CD14-positive monocyte (primary cell): ENCODE measurements around the gene OR1L4. TPM values are rescaled to one million over a fixed set of nuclear protein-coding genes. Genes with fewer than 3 reads are reported as not detected.

Source experiments
- DNase-seq, 3 donors: peaks; one replicate each; pipeline ENCODE4 v3.0.0-alpha.2; 2011 to 2022
- H2AFZ ChIP-seq: 2 replicates; pipeline ENCODE4 v1.6.0; 2012; ENCODE audit warnings: mild to moderate bottlenecking, low read depth, low read length, inconsistent platforms; ENCODE audit not compliant: insufficient read depth, poor library complexity, severe bottlenecking
- H3K27ac ChIP-seq, 2 donors: 1 replicate in 1 of 2; 2 replicates in 1 of 2; pipeline ENCODE4 v1.5.1; 2012 to 2013; ENCODE audit warnings: low read length in 2 of 2, control low read depth in 1 of 2, inconsistent platforms in 1 of 2, low read depth in 1 of 2, mild to moderate bottlenecking in 1 of 2
- H3K27me3 ChIP-seq, 2 donors: one replicate each; pipeline versions ENCODE4 v1.6.0 to v1.6.1; 2011 to 2013; ENCODE audit warnings: low read length in 2 of 2; ENCODE audit not compliant: control insufficient read depth in 2 of 2, insufficient read depth in 2 of 2
- H3K36me3 ChIP-seq, 2 donors: replicated peaks in 1 of 2; 1 replicate in 1 of 2; 2 replicates in 1 of 2; pipeline versions ENCODE4 v1.5.1 to v1.6.1; 2012 to 2013; ENCODE audit warnings: low read length in 2 of 2, control low read depth in 1 of 2, inconsistent platforms in 1 of 2, mild to moderate bottlenecking in 1 of 2; ENCODE audit not compliant: insufficient read depth in 2 of 2, control insufficient read depth in 1 of 2
- H3K4me1 ChIP-seq, 2 donors: 1 replicate in 1 of 2; 2 replicates in 1 of 2; pipeline versions ENCODE4 v1.5.1 to v1.6.1; 2012 to 2013; ENCODE audit warnings: low read length in 2 of 2, control low read depth in 1 of 2, inconsistent platforms in 1 of 2, mild to moderate bottlenecking in 1 of 2, moderate library complexity in 1 of 2; ENCODE audit not compliant: insufficient read depth in 2 of 2, control insufficient read depth in 1 of 2
- H3K4me2 ChIP-seq: replicated peaks from 2 replicates; pipeline ENCODE3; 2012; ENCODE audit warnings: low read length, moderate library complexity, mild to moderate bottlenecking; ENCODE audit not compliant: poor library complexity, severe bottlenecking; ENCODE audit errors: extremely low read depth
- H3K4me3 ChIP-seq, 3 experiments: fragments of 200-600 bp in 1 of 3; sonication (generic) in 1 of 3; replicated peaks in 1 of 3; 1 replicate in 2 of 3; 2 replicates in 1 of 3; pipeline ENCODE4 v1.5.1; 2011 to 2013; ENCODE audit warnings: low read length in 3 of 3, mild to moderate bottlenecking in 3 of 3, control low read depth in 2 of 3, low read depth in 2 of 3, inconsistent platforms in 1 of 3, moderate library complexity in 1 of 3
- H3K79me2 ChIP-seq: 2 replicates; pipeline ENCODE4 v1.6.0; 2012; ENCODE audit warnings: mild to moderate bottlenecking, control low read depth, inconsistent platforms, low read length, moderate library complexity; ENCODE audit not compliant: insufficient read depth
- H3K9ac ChIP-seq: 2 replicates; pipeline ENCODE4 v1.6.0; 2017; ENCODE audit warnings: low read length, mild to moderate bottlenecking; ENCODE audit not compliant: insufficient read depth, poor library complexity, severe bottlenecking
- H3K9me3 ChIP-seq, 2 donors: replicated peaks in 1 of 2; 1 replicate in 1 of 2; 2 replicates in 1 of 2; pipeline versions ENCODE4 v1.5.1 to v1.6.1; 2012 to 2013; ENCODE audit warnings: low read length in 2 of 2, control low read depth in 1 of 2; ENCODE audit not compliant: control insufficient read depth in 1 of 2, insufficient read depth in 1 of 2
- H4K20me1 ChIP-seq: 2 replicates; pipeline ENCODE4 v1.6.0; 2012; ENCODE audit warnings: mild to moderate bottlenecking, low read length, control low read depth, moderate library complexity; ENCODE audit not compliant: insufficient read depth
- H3K27ac Mint-ChIP-seq, 7 donors: one replicate each; pipeline ENCODE4 v1.8.0; 2020; ENCODE audit warnings: mild to moderate bottlenecking in 7 of 7, mixed read lengths in 7 of 7, moderate library complexity in 6 of 7, inconsistent platforms in 2 of 7
- H3K27me3 Mint-ChIP-seq, 3 donors: one replicate each; pipeline ENCODE4 v1.8.0; 2021 to 2022; ENCODE audit warnings: low read depth in 3 of 3, mild to moderate bottlenecking in 3 of 3, mixed read lengths in 3 of 3, moderate library complexity in 3 of 3, inconsistent platforms in 1 of 3
- H3K36me3 Mint-ChIP-seq, 2 donors: one replicate each; pipeline ENCODE4 v1.8.0; 2020; ENCODE audit warnings: mixed read lengths in 2 of 2, inconsistent platforms in 1 of 2, mild to moderate bottlenecking in 1 of 2
- H3K4me1 Mint-ChIP-seq: one replicate; pipeline ENCODE4 v1.8.0; 2020; ENCODE audit warnings: mild to moderate bottlenecking, mixed read lengths
- H3K4me3 Mint-ChIP-seq, 2 donors: one replicate each; pipeline ENCODE4 v1.8.0; 2020; ENCODE audit warnings: mild to moderate bottlenecking in 2 of 2, mixed read lengths in 2 of 2, moderate library complexity in 1 of 2
- H3K9me3 Mint-ChIP-seq, 7 donors: one replicate each; pipeline ENCODE4 v1.8.0; 2020 to 2022; ENCODE audit warnings: mixed read lengths in 7 of 7, mild to moderate bottlenecking in 6 of 7, moderate library complexity in 6 of 7, inconsistent platforms in 2 of 7
- CTCF ChIP-seq: fragments of 200-600 bp; IDR thresholded peaks from one replicate; pipeline ENCODE4 v1.8.0; 2022; ENCODE audit warnings: antibody characterized with exemption, mild to moderate bottlenecking
- WGBS: methylation state at CpG from one replicate; pipeline ENCODE4 v1.1.5; 2013; ENCODE audit warnings: missing lambda C conversion rate; ENCODE audit not compliant: insufficient coverage; 5-methylcytosine and 5-hydroxymethylcytosine counted together
- intact Hi-C, 2 donors: fragments of 100-400 bp; cut with micrococcal nuclease; formaldehyde crosslinking; loops; one replicate each; pipeline versions ENCODE4 v1.15.0 to v1.15.1; 2023
- polyA plus RNA-seq, 3 donors: library from polyadenylated mRNA; depleted of rRNA in 1 of 3; unstranded in 2 of 3; stranded (reverse) in 1 of 3; fragments of 300-500 nt in 2 of 3; fragments of >200 nt in 1 of 3; fragmentation: Illumina TruSeq in 2 of 3; gene quantifications; 1 replicate in 2 of 3; 2 replicates in 1 of 3; pipeline ENCODE4 v1.2.3, GENCODE V29; 2012 to 2021

Gene OR1L4
- polyA plus RNA-seq, 3 donors, result not detected

GRCh38 chr9:122719218-122719617, 4.6 kb upstream of the OR1L4 start:
- H3K4me1 ChIP-seq, result no peaks in the 10 kb centered on the region
- Mint-ChIP-seq H3K27me3 (no peaks in the 10 kb centered on the region), H3K27ac (no peak overlapping the region), H3K4me1 (no peaks in the 10 kb centered on the region), H3K36me3 (no peaks in the 10 kb centered on the region), H3K4me3 (no peak overlapping the region), H3K9me3 (peaks cover 8 to 36% (median 22%) of the 10 kb centered on the region in 7 donors)
- H2AFZ ChIP-seq, result no peak overlapping the region
- no peaks in the 10 kb centered on the region for H3K36me3 ChIP-seq
- no peaks in the 10 kb centered on the region for H3K27me3 ChIP-seq
- H3K27ac ChIP-seq, result no peak overlapping the region
- DNase-seq, result no peak
- no peaks in the 10 kb centered on the region for H3K79me2 ChIP-seq
- H4K20me1 ChIP-seq, result no peaks in the 10 kb centered on the region
- no peak overlapping the region for H3K4me2 ChIP-seq
- H3K9ac ChIP-seq, result no peak overlapping the region
- H3K4me3 ChIP-seq, result no peak overlapping the region
- intact Hi-C loops, result no loop called here
- WGBS, result 60% methylated on average over 1 of the region's 4 CpGs
- H3K9me3 ChIP-seq, result peaks cover 13 to 29% of the 10 kb centered on the region in 2 donors
- TF ChIP-seq CTCF, result no peak

GRCh38 chr9:122742003-122742402, 18.2 kb downstream of the OR1L4 start, which contains the start of gene OR1L6:
Gene OR1L6 (plus strand): TSS chr9:122742303. CDS start chr9:122749848, 7,545 bp downstream.
- Mint-ChIP-seq H3K4me3 (no peak within 1 kb of the TSS), H3K27me3 (peaks cover 0 to 2% (median 1%) of the 10 kb centered on the region in 3 donors), H3K9me3 (peaks cover 2 to 13% (median 6%) of the 10 kb centered on the region in 7 donors), H3K36me3 (no peaks in the 10 kb centered on the region), H3K27ac (peak within 1 kb of the TSS in 1 of 7 donors; percentile 28), H3K4me1 (no peaks in the 10 kb centered on the region)
- no peaks in the 10 kb centered on the region for H3K27me3 ChIP-seq
- WGBS, result 75% methylated on average over 4 of the region's 6 CpGs
- H2AFZ ChIP-seq, result no peak within 1 kb of the TSS
- no peaks in the 10 kb centered on the region for H3K36me3 ChIP-seq
- DNase-seq, result no peak
- no peaks in the 10 kb centered on the region for H4K20me1 ChIP-seq
- H3K27ac ChIP-seq, result no peak within 1 kb of the TSS
- TF ChIP-seq CTCF, result no peak
- H3K9me3 ChIP-seq, result peaks cover 0 to 3% of the 10 kb centered on the region in 2 donors
- no peaks in the 10 kb centered on the region for H3K79me2 ChIP-seq
- H3K4me3 ChIP-seq, result no peak within 1 kb of the TSS
- no peak within 1 kb of the TSS for H3K4me2 ChIP-seq
- no peak within 1 kb of the TSS for H3K9ac ChIP-seq
- intact Hi-C loops, result no loop called here
- no peaks in the 10 kb centered on the region for H3K4me1 ChIP-seq
